Gastroesophageal sphincter (tissue), 4 donors: Measurements from ENCODE around the gene XYLT1. TPM values are rescaled to one million over a fixed set of nuclear protein-coding genes. Genes with fewer than 3 reads are reported as not detected.

Experiments used
- ATAC-seq: fragments of 150-250 bp; one replicate; pipeline ENCODE4 v1.9.1; 2016; ENCODE audit warnings: mild to moderate bottlenecking, moderate library complexity
- H3K27ac ChIP-seq, 4 donors: fragments of 200-600 bp; sonication (generic) in 3 of 4; 1 replicate in 3 of 4; 2 replicates in 1 of 4; pipeline ENCODE4 v1.5.1; 2016 to 2019
- H3K27me3 ChIP-seq: fragments of 200-600 bp; sonication (generic); one replicate; pipeline ENCODE4 v1.5.1; 2019
- H3K36me3 ChIP-seq, 2 donors: fragments of 200-600 bp; sonication (generic); one replicate each; pipeline ENCODE4 v1.5.1; 2019; ENCODE audit warnings: control low read depth in 1 of 2
- H3K4me1 ChIP-seq, 3 donors: fragments of 200-600 bp; sonication (generic); 1 replicate in 2 of 3; 2 replicates in 1 of 3; pipeline ENCODE4 v1.5.1; 2016 to 2019; ENCODE audit warnings: control low read depth in 2 of 3
- H3K4me3 ChIP-seq, 2 donors: fragments of 200-600 bp; sonication (generic); one replicate each; pipeline ENCODE4 v1.5.1; 2019; ENCODE audit warnings: mild to moderate bottlenecking in 1 of 2, moderate library complexity in 1 of 2
- H3K9me3 ChIP-seq, 3 donors: fragments of 200-600 bp; sonication (generic); one replicate each; pipeline ENCODE4 v1.5.1; 2017 to 2019; ENCODE audit warnings: control low read depth in 2 of 3
- CTCF ChIP-seq, 4 experiments: fragments of 200-600 bp in 2 of 4; fragments of 450-650 bp in 2 of 4; sonication (generic) in 1 of 4; IDR thresholded peaks; one replicate each; pipeline ENCODE4 v1.5.1; 2017 to 2019; ENCODE audit warnings: antibody characterized with exemption in 4 of 4, mild to moderate bottlenecking in 2 of 4, moderate library complexity in 2 of 4
- EP300 ChIP-seq: sonication (generic); formaldehyde crosslinking; IDR thresholded peaks from one replicate; pipeline ENCODE4 v1.6.1; 2017; ENCODE audit warnings: antibody characterized with exemption, mild to moderate bottlenecking
- POLR2A ChIP-seq, 2 donors: fragments of 450-650 bp; IDR thresholded peaks; one replicate each; pipeline ENCODE4 v1.6.1; 2017; ENCODE audit warnings: antibody characterized with exemption in 2 of 2, mild to moderate bottlenecking in 2 of 2, moderate library complexity in 1 of 2
- POLR2AphosphoS5 ChIP-seq: sonication (generic); formaldehyde crosslinking; IDR thresholded peaks from one replicate; pipeline ENCODE4 v1.6.1; 2017; ENCODE audit warnings: antibody characterized with exemption
- WGBS, 2 donors: methylation state at CpG; one replicate each; pipeline ENCODE4 v1.1.5; 2018; ENCODE audit warnings: low coverage in 1 of 2; 5-methylcytosine and 5-hydroxymethylcytosine counted together
- total RNA-seq, 4 donors: library from RNA; depleted of rRNA; stranded (reverse); fragments of >200 nt; gene quantifications; one replicate each; pipeline ENCODE4 v1.1.0, GENCODE V29; 2016

XYLT1 gene
- total RNA-seq, 4 donors from 2014 or later, result 19.1 to 51.6 (median 23.7) TPM

- no peak for ATAC-seq
- Histone ChIP-seq H3K36me3 (peaks cover 0 to 6% of the 10 kb centered on the region in 2 donors), H3K4me1 (no peaks in the 10 kb centered on the region), H3K27me3 (no peaks in the 10 kb centered on the region), H3K27ac (no peak overlapping the region), H3K9me3 (no peaks in the 10 kb centered on the region), H3K4me3 (no peak overlapping the region)
- TF ChIP-seq POLR2AphosphoS5, result no peak
- TF ChIP-seq CTCF (IDR thresholded peaks at IDR 0.05), result no peak
- no peak for TF ChIP-seq POLR2A (IDR thresholded peaks at IDR 0.05)
- no peak for TF ChIP-seq EP300
- WGBS, 2 donors, result 82 to 100% methylated on average over 1 to 8 of the region's 8 CpGs
Observed at GRCh38 chr16:17241264-17241835, 229.4 kb downstream of the XYLT1 start.

GRCh38 chr16:17238285-17239028 is 232.3 kb downstream of the XYLT1 start:
- ATAC-seq, result no peak
- peaks cover 0 to 6% of the 10 kb centered on the region in 2 donors for H3K36me3 ChIP-seq
- WGBS, 2 donors, result 85 to 91% methylated on average over 7 of the region's 8 CpGs
- H3K4me3 ChIP-seq, result no peak overlapping the region
- no peaks in the 10 kb centered on the region for H3K9me3 ChIP-seq
- no peak for TF ChIP-seq POLR2A (IDR thresholded peaks at IDR 0.05)
- no peak for TF ChIP-seq POLR2AphosphoS5
- no peak for TF ChIP-seq CTCF (IDR thresholded peaks at IDR 0.05)
- no peak for TF ChIP-seq EP300
- H3K27ac ChIP-seq, result no peak overlapping the region
- H3K27me3 ChIP-seq, result no peaks in the 10 kb centered on the region
- H3K4me1 ChIP-seq, result no peaks in the 10 kb centered on the region

GRCh38 chr16:17237350-17237944 is 233.3 kb downstream of the XYLT1 start:
- H3K27ac ChIP-seq, result no peak overlapping the region
- H3K27me3 ChIP-seq, result no peaks in the 10 kb centered on the region
- no peaks in the 10 kb centered on the region for H3K4me1 ChIP-seq
- 90 to 100% methylated on average over 1 to 5 of the region's 8 CpGs for WGBS, 2 donors
- ATAC-seq, result no peak
- peaks cover 0 to 6% of the 10 kb centered on the region in 2 donors for H3K36me3 ChIP-seq
- no peaks in the 10 kb centered on the region for H3K9me3 ChIP-seq
- H3K4me3 ChIP-seq, result no peak overlapping the region
- no peak for TF ChIP-seq POLR2A (IDR thresholded peaks at IDR 0.05)
- TF ChIP-seq CTCF (IDR thresholded peaks at IDR 0.05), result no peak

GRCh38 chr16:17235147-17235815 is 235.5 kb downstream of the XYLT1 start:
- peaks cover 0 to 6% of the 10 kb centered on the region in 2 donors for H3K36me3 ChIP-seq
- no peak for TF ChIP-seq EP300
- TF ChIP-seq CTCF (IDR thresholded peaks at IDR 0.05), result no peak
- TF ChIP-seq POLR2A (IDR thresholded peaks at IDR 0.05), result no peak
- no peak for TF ChIP-seq POLR2AphosphoS5
- no peak overlapping the region for H3K4me3 ChIP-seq
- 55 to 80% methylated on average over 7 to 10 of the region's 10 CpGs for WGBS, 2 donors
- no peak overlapping the region for H3K27ac ChIP-seq
- no peaks in the 10 kb centered on the region for H3K9me3 ChIP-seq
- no peak for ATAC-seq
- H3K27me3 ChIP-seq, result no peaks in the 10 kb centered on the region
- no peaks in the 10 kb centered on the region for H3K4me1 ChIP-seq
